LHCN-M2 (cell line): ENCODE data around the gene RTRAF. TPM values are rescaled to one million over a fixed set of nuclear protein-coding genes. Genes with fewer than 3 reads are reported as not detected.

Experiments used
- DNase-seq: peaks from one replicate; pipeline ENCODE4 v3.0.0-alpha.2; 2012; ENCODE audit warnings: low read depth
- total RNA-seq: library from RNA; depleted of rRNA; stranded (reverse); fragments of >200 nt; gene quantifications from 2 replicates; pipeline ENCODE4 v1.2.3, GENCODE V29; 2014

RTRAF gene
- total RNA-seq, 1 experiment from 2014 or later = 80.8 TPM

DNA sequence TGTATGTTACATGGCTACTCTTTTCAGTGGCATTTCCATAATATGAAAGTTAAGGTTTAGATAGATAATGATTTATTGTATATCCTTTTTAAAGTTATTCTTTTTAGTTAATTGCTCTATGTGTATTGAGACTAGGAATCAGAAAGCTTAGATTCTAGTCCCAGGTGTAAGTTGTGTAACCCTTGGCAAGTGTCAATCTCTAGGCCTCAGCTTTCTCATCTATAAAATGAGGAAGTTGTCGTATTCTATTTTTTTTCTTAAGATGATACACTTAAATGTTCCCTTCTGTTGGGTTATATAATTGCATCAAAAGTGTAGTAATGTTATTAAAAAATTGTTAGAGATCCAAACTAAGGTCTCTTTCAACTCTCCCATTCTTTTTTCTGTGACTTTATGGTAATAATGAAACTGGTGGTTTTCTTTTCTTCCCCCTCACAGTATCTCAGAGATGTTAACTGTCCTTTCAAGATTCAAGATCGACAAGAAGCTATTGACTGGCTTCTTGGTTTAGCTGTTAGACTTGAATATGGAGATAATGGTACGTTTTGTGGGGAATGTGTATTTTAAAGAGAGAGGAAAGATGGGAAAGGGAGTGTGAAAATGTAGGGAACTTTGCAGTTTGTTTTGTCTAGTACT, 4.1 kb downstream of the RTRAF start:
- no peak for DNase-seq

DNA sequence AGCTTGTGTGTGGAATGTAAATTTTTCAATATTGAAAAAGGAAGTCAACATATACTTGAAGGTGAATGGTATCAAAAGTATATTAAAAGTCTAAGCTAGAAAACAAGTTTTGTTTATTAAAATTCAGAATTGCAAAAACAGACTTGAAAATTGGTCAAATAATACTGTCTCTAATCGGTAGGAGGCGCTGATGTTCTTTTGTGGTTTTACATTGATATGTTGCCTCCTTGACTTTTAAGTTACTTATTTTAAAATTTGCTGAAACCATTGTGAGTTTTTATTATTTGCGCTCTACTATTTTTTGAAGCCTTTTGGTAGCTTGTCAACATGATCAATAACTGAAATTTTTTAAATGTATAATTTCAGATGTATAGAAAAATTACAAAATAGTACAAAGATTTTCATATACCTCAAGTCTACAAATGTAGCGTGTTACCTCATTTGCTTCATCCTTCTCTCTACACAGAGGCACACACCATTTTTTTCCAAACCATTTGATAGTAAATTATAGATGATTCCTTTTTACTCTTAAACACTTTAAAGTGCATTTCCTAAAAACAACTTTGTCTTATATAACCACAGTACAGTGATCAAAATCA, 6.9 kb downstream of the RTRAF start:
- peak; percentile 43 for DNase-seq

DNA sequence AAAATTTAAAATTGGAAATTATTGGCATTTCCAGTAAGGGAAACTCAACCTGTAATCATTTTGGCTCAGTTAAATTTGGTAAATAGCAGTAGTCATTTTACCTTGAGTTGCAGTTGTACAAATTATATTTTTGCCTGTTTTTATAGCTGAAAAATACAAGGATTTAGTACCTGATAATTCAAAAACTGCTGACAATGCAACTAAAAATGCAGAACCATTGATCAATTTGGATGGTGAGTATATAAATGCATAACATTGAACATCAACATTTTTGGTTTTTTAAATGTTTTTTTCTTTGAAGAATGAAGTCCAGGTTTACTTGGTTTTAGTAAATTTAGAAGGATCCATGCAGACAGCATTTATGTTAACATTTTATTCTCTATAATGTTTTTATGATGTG, 9.0 kb downstream of the RTRAF start:
- no peak for DNase-seq

DNA sequence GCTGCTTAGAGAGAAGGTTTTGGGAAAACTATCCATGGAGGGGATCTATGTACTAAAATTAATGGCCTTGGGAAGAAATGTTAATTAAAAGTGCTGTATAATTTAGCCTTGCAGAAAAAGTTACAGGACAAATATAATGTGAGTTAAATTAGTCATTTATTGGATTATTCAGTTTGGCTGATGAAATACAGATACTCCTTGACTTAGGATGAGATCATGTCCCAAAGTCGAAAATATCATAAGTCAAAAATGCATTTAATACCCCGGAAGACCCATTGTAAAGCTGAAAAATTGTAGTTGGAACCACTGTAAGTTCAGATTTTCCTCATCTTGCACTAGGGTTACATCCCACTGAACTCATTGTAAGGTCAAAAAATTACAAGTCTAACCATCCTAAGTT, 9.7 kb downstream of the RTRAF start:
- peak; percentile 34 for DNase-seq

DNA sequence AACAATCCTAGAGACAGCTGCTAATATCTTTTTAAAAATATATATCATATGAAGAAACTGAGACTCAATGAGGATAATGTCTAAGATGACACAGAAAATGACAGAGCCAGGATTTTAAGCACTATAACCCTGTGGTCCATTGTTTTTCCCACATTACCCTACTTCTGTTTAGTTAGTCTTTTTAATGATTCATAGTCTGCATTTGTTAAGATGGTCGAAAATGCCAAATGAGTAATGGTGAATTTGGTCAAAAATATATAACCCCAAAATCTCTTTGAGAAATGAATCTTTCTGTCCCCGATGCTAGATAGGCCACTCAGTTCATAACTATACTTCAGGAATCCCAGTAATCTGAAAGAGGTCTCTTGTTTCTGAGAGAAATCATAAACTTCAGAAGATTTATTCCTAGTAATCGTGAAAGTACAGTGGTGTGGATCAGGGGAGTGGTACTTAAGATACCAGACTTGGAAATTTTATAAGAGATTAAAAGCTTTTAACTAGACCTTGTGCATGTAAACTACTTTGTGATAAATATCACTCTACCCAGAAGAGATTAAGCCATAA, 10.8 kb downstream of the RTRAF start:
- DNase-seq = peak; percentile 51

DNA sequence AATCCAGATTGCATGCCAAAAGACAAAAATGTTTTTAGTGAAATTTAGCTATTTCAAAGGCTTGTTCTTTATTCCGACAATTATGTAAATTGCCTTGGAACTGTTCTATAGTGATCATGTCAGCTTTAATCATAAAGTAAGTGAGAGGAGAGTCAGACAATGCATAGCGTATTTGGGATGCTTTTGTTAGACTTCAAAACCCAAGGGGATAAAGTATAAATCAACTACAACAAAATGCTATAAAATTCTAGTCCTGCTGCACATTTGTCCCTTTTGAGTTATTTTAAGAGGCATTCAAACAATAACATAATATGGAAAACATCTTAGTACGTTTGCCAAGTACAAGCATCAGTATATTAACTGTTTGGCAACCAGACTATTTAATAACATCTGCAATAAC, 11.3 kb downstream of the RTRAF start:
- no peak for DNase-seq

DNA sequence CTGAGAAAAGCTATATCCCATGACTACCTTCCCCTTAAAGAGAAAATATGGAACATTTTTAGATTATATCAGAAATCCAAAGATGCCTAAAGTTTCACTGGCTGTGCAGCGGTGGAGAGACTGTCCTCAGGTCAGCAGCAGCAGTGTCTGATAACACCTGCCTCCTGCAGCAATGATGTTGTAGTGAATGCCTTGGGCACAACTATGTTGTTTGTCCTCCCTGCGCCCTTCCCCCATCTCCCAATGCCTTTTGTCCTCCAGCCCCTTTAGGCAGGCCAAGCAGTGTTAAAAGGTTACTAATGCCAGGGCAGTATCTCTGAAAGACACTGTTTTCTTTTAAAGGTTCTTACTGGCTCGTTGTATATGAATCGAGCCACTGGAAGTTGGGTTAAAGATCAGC, 13.2 kb downstream of the RTRAF start:
- DNase-seq = no peak

DNA sequence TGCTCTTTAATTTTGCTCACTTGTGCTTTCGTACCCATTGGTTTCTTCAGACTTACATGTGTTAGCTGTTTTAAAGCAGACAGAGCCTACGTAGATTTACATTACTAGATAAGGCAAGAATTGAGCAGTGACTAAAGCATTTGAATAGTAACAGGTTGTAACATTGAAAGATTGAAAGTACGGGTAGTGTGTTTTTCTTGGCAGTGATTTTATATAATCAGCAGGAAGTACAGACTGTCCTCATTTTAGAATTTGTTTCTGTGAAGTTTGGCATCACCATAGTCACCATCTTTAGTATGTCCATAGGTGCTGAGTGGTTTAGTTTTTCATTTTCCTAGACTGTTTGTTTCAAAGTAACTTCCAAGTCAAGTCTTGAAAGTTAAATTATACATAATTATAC, 14.0 kb downstream of the RTRAF start:
- DNase-seq = peak; percentile 29

DNA sequence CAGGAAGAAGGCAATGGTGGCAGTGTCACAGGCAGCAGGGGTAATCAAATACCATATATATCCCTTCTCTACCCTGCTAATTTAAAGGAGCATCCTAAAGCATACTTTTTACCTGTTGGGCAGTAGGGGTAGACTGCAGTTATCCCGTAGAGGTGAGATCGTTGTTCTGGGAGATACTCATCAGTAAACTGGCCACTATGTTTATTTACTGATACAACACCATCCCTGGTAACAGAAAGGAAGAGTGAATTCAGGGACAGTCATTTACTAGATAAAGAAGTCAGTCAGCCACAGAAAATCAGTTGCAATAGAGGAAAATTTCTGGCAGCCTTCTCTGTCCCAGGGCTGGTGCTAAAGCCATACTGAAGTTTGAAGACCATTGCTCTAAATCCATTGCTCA, 16.3 kb downstream of the RTRAF start:
- no peak for DNase-seq

DNA sequence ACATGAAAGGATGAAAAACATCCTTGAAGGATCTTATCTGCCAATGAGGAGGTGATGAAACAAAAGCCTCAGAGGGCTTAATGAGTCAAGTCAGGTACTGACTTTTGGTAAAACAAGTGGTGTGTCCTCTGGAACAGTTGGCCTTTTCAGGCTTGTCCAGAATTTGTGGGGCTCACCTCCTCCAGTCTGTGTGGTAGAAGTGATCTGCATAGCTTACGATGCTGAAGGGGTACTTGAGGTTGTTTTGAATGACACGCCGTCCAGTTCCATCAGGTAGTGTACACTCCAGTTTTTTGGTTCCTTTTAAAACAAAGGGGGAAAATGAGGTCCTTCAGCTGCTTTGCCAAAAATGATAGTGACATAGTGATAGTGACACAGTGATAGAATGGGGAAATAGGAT, 17.0 kb downstream of the RTRAF start:
- DNase-seq = no peak

DNA sequence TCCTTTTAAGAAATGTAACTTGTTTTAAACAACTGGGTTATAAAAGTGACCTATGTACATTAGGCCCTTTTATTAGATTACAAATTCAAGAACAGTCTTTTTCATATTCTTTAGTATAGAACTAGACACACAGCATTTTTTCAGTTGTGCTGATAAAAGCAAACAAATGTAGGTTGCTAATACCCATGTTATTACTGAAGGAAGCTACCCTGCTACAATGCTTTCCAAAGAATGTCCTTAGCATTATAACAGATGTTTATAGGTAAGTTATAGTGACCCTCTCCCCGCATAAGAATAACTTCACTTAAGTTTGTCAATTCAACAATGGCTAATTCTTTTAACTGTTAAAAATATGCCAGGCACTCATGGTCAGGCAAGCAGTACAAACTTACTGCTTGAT, 17.9 kb downstream of the RTRAF start:
- no peak for DNase-seq

DNA sequence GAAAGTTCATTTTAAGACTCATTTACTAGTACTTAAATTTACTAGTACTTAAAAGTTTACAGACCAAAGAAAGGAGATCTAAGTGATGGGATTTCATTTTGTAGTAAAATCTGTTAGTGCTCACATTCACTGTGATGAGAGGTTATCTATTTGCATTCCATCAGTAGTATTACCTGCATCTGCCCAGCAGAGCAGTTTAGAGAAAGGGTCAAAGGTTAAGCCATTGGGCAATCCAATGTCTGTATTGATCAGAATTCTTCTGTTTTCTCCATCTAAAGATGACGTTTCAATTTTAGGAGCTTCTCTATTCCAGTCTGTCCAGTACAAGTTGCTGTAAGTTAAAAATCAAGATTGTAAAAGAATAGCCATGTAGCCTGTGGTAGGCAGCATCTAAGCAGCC, 18.3 kb downstream of the RTRAF start:
- DNase-seq = no peak

DNA sequence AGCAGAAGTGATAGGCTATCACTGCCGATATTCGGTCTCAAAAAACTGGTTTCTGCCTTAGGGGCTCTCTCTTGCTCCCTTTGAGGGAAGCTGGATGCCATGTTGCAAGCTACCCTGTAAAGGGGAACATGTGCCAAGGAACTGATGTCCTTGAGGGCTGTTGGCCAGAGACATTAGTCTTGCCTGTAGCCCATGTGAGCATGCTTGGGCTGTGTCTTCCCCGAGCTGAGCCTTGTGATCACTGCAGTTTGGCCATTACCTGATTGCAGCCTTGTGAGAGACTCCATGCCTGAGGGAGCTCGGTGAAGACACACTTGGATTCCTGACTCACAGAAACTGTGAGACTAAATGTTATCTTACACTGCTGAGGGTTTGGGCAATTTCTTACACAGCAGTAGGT, 18.8 kb downstream of the RTRAF start:
- no peak for DNase-seq

DNA sequence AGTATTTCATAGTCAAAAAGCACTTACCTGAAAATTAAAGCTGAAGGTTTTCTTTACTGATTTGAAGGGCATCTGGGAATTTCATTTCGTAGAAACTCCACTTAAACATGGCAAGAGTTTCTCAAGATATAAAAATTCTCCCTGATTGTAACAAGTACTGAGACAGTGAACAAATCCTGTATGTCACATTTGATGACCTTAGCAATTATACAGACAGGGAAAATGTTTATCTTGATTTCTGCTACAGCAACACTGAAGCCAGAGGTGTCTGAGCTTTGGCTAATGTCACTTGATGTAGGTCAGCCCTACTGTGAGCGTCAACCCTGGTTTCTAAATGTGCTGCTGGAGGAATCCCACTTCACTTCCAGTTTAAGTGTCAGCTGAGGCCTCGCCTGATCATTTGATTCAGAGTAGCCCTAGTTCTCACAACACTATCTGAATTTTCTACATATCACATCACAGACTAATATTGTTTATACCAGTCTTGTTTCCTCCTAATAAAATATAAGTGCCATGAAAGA, 20.9 kb downstream of the RTRAF start:
- no peak for DNase-seq

DNA sequence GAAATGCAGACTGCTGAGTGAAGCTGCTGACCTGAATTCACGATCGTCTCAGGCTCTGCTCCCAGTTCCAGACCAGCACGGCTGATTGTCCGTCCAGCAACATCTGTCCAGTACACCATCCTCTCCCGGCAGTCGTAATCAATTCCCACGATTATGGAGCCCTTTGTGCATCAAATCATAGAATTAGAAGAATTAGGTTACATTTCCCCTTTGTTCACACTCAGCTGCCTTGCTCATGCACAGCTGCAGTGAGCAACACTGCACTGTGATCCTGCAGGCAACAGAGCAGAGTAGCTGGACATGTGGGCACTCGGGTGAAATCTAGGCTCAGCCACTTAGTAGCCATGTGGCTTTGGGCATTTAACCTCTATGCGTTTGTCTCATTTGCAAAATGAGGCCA, 22.2 kb downstream of the RTRAF start:
- DNase-seq = no peak

DNA sequence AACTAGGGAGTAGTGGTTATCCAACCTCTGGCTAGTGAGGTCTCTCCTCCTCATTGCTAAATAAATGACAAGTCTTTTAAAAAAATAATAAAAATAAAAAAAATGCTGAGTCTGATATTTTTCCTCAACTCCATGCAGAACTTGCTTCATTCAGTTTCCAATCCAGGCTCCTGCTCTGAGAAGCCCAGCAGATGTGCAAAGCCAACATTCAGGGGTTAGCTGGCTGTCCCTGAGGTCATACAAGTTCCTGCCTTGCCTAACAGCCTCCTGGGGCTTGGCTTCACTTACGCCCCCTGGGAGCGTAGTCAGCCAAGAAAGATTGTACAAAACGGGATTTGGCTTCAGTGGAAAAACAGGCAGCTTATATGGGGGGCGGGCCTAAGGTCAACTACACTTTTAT, 23.3 kb downstream of the RTRAF start:
- DNase-seq = peak; percentile 74

DNA sequence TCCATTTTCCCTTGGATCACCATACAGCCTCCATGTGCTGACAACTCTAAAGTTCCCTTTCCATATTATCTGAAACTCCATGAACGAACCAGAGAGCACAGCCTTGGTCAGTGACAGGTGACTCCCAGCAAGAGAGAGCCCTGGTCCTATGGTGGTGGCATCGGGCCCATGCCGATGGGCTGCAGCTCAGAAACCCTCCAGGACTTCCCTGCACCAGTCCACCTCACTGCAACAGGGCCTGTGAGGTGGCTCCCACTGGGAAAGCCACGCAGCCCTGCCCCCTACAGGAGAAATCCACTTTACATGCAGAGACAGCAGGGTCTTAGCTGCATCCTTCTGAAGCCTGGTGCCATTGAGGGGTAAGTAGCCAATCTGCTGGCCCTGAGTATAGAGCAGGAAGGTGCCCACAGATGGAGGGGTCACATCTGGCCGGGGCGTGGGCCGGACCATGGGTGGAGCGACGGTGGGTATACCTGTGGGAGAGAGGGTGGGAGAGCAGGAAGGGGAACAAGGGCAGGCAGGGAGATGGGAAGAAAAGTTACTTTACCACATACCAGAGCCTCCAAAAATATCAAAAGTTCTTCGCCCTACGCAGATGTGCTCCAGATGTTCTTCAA, 24.7 kb downstream of the RTRAF start:
- no peak for DNase-seq

DNA sequence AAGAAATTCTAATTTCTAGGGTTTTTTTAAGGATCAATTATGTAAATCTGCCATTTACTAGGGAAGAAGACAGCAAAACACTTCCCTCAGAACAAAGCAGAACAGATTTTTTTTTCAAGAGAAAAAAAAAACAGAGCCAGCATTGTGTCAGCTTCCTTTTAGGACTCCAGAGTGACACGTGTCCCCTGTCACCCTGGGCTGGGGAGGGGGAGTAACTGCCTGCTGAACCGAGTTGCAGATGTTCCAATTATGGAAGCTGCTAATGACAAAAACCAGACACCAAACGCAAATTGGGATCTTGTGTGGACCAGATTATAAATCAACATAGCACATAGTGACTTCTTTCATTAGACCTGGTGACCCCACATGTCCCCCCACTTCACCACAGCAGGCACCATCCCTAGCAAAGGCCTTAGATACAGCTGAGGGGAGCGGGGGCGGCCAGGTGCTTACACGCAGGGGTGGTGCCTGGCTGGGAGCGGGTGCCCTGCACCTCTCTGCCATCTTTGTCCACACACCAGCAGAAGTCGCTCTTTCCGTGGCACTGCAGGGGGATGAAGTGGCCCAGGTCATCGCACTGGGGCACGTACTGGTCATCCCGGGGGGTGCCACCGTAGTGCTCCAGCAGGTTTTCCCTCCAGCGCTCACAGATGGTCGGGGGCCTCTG, 25.4 kb downstream of the RTRAF start:
- no peak for DNase-seq

DNA sequence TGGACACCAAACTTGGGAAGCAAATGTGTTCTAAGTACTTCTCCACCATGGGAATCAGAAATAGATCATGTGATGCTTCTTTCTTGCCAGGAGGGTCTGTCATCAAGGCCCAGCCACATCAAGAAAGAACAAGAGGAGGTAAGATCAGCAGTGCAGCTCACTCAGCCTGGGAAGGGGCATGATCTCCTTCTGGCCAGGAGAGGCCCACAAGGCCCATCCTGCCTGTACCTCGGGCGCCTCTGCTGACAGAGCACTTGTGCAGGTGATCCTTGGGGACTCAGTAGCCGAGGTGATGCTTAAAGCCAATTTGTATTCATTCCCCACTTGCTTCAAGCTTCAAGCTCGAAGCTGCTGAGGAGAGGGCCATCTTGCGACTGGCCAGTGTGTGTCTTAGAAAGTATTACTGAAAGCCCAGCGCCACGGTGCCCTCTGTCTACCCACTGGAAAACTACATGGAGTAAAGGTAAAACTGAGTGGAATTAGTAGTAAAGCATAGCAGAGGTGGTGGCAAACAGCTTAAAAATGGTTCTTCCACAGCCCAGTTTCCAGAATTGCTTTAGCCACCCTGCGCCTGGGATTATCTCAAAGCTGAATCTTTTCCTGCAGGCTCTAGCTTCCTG, 26.2 kb downstream of the RTRAF start:
- DNase-seq = no peak

DNA sequence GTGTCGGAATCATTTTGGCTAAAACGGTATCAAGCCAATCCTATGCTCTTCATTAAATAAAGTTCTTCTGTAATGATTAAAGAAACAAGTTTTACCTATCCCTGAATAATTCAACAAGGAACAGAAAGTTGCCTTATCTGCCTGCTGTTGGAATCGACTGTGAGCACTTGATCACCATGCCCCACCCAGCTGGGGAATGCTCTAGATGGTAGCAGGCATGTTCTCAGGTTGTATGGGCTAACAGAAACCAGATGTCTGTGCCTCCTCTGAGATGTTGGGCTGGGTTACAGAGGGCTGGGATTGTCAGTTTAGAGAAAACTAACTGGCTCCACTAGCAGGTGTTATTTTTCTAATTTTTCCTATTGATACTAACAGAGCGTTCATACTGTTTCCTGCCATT, 28.9 kb downstream of the RTRAF start:
- no peak for DNase-seq

DNA sequence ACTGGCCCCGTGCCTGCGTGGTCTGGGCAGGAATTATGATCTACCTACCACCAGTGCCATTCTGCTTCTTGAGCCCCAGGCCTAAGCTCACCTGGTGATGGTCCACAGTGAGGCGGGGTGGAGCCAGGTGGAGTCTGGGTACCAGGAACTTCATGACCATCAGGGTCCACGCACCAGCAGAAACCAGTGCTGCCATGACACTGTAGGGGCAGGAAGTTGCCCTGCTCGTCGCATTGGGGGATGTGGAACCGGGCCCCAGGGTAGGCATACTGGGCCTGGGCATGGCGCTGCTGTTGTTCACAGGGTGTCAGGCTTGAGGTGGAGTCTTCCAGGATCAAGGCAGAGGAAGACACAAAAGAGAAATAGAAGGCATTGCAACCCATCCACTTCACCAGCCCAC, 29.6 kb downstream of the RTRAF start:
- no peak for DNase-seq

DNA sequence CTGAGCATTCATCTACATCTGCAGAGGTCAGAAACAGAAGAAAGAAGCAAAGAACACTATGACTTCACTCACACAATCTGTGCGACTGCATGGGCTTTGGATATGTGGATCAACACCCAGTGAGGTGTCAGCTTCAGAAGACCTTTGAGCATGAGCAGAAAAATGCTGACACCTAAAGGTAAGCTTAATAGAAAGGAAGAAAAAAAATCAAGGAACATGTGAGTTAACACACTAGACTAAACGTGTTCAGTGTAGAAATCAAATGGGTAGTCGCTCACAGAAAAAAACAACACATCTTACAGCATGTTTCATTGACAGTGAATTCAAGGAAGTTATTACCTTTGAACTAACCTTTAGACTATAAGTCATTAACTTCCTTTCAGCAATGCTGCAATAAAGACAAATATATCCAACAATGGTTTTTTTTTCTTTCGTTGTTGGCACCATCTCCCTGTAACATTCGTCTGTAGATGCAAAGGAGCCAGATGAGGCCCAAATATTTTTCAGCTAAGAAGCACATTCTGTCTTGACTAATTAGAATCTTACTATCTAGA, 30.9 kb downstream of the RTRAF start:
- DNase-seq = no peak
